GM19452 (cell line): ENCODE data around the gene KDM6B.
A peak's percentile ranks its signal among the peaks of the same experiment; 100 is the strongest.
"Not testable (repeated sequence)": the region's sequence is repeated elsewhere in the genome, so short reads cannot be mapped to it uniquely, and the experiment has no call there.

Source experiments
- ATAC-seq: cut with Tn5 transposase; IDR thresholded peaks from one replicate; pipeline ENCODE4 v1.9.1; 2021; ENCODE audit not compliant: unreplicated experiment

KDM6B gene

GRCh38 chr17:7850701-7851437 lies 16.9 kb downstream of the KDM6B start:
- no peak for ATAC-seq

- peak; percentile 58 for ATAC-seq
Measured at GRCh38 chr17:7851438-7852261, 17.6 kb downstream of the KDM6B start.

GRCh38 chr17:7852262-7852670 lies 18.2 kb downstream of the KDM6B start:
- ATAC-seq: no peak

DNA sequence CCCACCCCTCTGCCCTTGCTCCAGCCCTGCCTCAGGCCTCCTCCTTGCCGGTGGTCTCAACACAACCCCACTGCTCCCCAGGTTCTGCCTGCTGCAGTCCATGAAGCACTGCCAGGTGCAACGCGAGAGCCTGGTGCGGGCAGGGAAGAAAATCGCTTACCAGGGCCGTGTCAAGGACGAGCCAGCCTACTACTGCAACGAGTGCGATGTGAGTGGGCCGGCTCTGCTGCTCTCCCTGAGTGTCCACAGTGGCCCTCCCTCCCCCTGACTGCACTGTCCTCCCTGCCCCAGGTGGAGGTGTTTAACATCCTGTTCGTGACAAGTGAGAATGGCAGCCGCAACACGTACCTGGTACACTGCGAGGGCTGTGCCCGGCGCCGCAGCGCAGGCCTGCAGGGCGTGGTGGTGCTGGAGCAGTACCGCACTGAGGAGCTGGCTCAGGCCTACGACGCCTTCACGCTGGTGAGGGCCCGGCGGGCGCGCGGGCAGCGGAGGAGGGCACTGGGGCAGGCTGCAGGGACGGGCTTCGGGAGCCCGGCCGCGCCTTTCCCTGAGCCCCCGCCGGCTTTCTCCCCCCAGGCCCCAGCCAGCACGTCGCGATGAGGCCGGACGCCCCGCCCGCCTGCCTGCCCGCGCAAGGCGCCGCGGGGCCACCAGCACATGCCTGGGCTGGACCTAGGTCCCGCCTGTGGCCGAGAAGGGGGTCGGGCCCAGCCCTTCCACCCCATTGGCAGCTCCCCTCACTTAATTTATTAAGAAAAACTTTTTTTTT lies 19.1 kb downstream of the KDM6B start:
- ATAC-seq: no peak

- no peak for ATAC-seq
Measured at GRCh38 chr17:7853691-7854038, 19.6 kb downstream of the KDM6B start.

DNA sequence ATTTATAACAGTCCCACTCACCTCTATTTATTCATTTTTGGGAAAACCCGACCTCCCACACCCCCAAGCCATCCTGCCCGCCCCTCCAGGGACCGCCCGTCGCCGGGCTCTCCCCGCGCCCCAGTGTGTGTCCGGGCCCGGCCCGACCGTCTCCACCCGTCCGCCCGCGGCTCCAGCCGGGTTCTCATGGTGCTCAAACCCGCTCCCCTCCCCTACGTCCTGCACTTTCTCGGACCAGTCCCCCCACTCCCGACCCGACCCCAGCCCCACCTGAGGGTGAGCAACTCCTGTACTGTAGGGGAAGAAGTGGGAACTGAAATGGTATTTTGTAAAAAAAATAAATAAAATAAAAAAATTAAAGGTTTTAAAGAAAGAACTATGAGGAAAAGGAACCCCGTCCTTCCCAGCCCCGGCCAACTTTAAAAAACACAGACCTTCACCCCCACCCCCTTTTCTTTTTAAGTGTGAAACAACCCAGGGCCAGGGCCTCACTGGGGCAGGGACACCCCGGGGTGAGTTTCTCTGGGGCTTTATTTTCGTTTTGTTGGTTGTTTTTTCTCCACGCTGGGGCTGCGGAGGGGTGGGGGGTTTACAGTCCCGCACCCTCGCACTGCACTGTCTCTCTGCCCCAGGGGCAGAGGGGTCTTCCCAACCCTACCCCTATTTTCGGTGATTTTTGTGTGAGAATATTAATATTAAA lies 20.2 kb downstream of the KDM6B start:
- no peak for ATAC-seq

DNA sequence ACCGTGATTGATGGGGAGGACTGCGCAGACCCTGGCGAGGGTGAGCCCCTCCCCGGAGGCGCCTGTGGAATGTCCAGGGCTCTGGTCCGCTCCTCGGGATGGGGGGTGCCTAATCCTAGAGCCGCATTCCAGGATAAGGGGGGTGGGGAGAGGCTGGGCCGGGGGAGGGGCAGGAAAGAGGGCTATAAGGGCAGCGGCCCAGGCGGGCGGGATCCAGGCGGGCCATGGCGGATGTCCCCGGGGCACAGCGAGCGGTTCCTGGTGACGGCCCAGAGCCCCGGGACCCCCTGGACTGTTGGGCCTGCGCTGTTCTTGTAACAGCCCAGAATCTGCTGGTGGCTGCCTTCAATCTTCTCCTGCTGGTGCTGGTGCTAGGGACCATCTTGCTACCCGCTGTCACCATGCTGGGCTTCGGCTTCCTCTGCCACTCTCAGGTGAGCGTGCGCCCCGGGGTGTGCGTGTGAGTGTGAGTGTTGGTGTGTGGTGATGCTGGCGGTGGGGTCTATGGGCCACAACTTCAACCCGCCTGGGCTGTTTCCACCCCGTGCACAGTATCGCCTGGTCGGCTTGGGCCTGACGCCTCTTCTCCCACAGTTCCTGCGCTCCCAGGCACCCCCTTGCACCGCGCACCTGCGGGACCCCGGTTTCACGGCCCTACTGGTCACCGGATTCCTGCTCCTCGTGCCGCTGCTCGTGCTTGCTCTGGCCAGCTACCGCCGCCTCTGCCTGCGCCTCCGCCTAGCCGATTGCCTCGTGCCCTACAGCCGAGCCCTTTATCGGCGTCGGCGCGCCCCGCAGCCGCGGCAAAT lies 21.0 kb downstream of the KDM6B start, which contains the start of gene TMEM88:
Gene TMEM88 (plus strand): TSS at position 216 of the 809 bp plus-strand sequence. CDS start 9 bp downstream, at position 225.
- ATAC-seq: no peak

- ATAC-seq: no peak
Measured at GRCh38 chr17:7855660-7856010, 21.6 kb downstream of the KDM6B start.

DNA sequence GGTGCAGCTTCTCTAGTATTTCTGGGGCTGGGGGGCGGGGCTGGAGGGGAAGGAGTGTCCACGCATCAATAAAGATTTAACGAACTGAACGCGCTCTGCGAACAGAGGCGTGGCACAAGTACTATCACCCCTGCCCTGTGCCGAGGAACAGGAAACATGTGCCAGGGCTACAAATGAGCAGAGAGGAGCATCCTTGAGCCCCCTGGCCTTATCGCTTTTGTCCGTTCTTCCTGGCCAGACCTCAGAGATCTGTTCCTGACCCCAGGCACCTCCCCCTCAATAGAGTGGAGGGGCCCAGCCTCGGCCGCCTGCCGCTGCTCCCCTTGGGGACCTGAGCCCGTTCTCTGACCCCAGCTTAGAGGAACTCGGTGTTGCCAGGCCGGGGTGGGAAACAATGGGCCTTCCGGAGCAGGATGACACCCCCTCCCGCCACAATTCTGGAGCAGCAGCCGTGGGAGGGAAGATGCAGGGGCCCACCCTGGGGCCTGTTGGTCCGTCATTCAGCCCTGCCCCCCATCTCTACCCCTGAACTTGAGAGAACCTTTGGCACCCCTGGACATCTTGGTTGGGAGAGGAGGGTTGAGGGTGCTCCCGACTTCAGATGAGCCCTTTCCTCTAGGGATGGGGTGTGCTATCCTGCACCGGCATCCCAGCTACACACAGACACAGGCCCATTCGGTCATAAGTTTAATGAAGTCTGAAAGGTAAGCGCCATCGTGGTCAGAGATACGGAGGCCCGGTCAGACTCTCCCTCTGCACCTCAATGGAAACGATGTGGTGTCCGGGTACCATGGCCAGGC lies 22.2 kb downstream of the KDM6B start:
- ATAC-seq: no peak

- ATAC-seq: peak; percentile 70
Measured at GRCh38 chr17:7856811-7857712, 23.0 kb downstream of the KDM6B start, which contains the start of gene NAA38. Gene NAA38 (minus strand): TSS chr17:7857559. CDS start chr17:7857463, 96 bp downstream.

- ATAC-seq: peak; percentile 41
Measured at GRCh38 chr17:7857713-7858521, 23.9 kb downstream of the KDM6B start, which contains the start of gene CYB5D1. Gene CYB5D1 (plus strand): TSS chr17:7858003. CDS start chr17:7858135, 132 bp downstream.

DNA sequence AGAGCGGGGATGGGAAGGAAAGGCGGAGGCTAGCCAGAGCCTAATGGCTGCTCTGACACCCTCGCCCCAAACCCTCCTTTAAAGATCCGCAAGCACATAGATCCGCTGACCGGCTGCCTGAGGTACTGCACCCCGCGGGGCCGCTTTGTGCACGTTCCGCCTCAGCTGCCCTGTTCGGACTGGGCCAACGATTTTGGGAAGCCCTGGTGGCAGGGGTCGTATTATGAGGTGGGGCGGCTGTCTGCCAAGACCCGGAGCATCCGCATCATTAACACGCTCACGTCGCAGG lies 24.4 kb downstream of the KDM6B start:
- no peak for ATAC-seq

DNA sequence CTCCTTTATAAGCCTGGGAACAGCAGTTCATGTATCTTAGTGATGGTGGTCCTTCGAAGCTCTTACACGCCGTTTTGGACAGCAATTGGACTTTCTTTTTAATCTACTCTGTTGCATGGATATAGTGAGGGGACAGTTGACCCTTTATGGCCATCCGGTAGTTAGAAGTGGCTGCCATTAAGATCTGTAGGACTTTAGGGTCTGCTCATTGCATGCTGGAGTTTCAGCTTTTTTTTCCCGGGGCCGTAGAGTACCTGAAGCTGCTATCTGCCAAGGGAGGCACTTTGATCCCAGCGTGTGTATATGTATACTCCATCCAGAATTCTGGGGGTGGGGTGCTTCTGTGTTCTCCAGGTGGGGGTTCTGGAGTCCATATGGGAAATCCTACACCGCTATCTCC lies 25.0 kb downstream of the KDM6B start:
- no peak for ATAC-seq

DNA sequence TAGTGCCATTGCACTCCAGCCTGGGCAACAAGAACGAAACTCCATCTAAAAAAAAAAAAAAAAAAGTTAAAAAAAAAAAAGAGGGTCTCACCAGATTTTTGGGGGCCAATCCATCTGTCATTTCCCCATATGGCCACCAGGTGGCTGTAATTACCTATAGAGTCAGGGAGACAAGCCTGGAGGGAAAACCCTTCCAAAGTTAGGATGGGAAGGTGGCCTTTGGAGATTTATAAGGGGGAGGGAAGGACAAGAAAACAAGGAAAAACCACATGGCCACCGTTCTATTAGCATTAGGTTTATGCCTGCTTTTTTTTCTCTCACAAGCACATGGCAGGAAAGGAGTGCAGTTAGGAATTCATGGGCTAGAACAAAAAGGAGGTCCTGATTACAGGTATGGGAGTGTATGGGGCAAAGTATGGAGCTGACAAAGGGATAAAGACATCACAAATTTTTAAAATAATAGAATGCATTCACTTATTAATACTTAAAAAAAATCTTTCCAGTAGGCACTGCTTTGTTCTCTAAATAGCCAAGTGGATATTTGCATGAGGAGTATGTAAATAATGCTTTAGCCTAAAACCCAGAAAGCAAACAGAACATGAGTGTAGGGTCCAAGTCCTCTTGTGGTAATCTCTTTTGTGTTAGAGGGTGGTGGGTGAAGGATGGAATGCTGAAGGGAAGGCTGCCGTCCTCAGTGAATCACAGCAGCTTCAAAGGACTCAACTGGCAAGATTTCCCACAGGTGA lies 28.8 kb downstream of the KDM6B start:
- no peak for ATAC-seq

GRCh38 chr17:7864384-7864783 lies 30.4 kb downstream of the KDM6B start:
- not testable (repeated sequence) for ATAC-seq

GRCh38 chr17:7864995-7865650 lies 31.1 kb downstream of the KDM6B start:
- no peak for ATAC-seq
